Liver (tissue), 9 donors: Measurements from ENCODE around the gene HINT1. TPM values are rescaled to one million over a fixed set of nuclear protein-coding genes. Genes with fewer than 3 reads are reported as not detected.
"Not testable (repeated sequence)": the region's sequence is repeated elsewhere in the genome, so short reads cannot be mapped to it uniquely, and the experiment has no call there.

Source experiments
- DNase-seq: peaks from one replicate; pipeline ENCODE4 v3.0.0-alpha.2; 2017; ENCODE audit warnings: low spot score
- H3K27ac ChIP-seq, 2 donors: one replicate each; pipeline ENCODE4 v1.7.0; 2013; ENCODE audit warnings: inconsistent platforms in 2 of 2, low read length in 2 of 2, control low read depth in 1 of 2, low read depth in 1 of 2, mild to moderate bottlenecking in 1 of 2
- H3K27me3 ChIP-seq, 4 donors: one replicate each; pipeline versions ENCODE4 v1.6.1 to v1.7.0; 2013; ENCODE audit warnings: low read length in 3 of 4, inconsistent platforms in 1 of 4, mild to moderate bottlenecking in 1 of 4, moderate library complexity in 1 of 4; ENCODE audit not compliant: control insufficient read depth in 4 of 4, insufficient read depth in 4 of 4
- H3K36me3 ChIP-seq, 4 donors: one replicate each; pipeline versions ENCODE4 v1.6.1 to v1.7.0; 2013; ENCODE audit warnings: low read length in 3 of 4, mild to moderate bottlenecking in 3 of 4, low read depth in 1 of 4, moderate library complexity in 1 of 4; ENCODE audit not compliant: control insufficient read depth in 4 of 4, insufficient read depth in 3 of 4
- H3K4me1 ChIP-seq, 4 donors: one replicate each; pipeline versions ENCODE4 v1.6.1 to v1.7.0; 2013; ENCODE audit warnings: low read length in 3 of 4, mild to moderate bottlenecking in 3 of 4, moderate library complexity in 1 of 4; ENCODE audit not compliant: control insufficient read depth in 4 of 4, insufficient read depth in 4 of 4
- H3K4me3 ChIP-seq, 3 donors: one replicate each; pipeline versions ENCODE4 v1.6.1 to v1.7.0; 2013; ENCODE audit warnings: low read length in 3 of 3, control low read depth in 1 of 3, low read depth in 1 of 3, mild to moderate bottlenecking in 1 of 3
- H3K9ac ChIP-seq, 2 donors: one replicate each; pipeline ENCODE4 v1.7.0; 2013; ENCODE audit warnings: low read length in 2 of 2, mild to moderate bottlenecking in 2 of 2, moderate library complexity in 2 of 2, control low read depth in 1 of 2, low read depth in 1 of 2
- H3K9me3 ChIP-seq, 4 donors: one replicate each; pipeline versions ENCODE4 v1.6.1 to v1.7.0; 2013; ENCODE audit warnings: low read length in 3 of 4; ENCODE audit not compliant: control insufficient read depth in 4 of 4
- CTCF ChIP-seq: fragments of 150-350 bp; IDR thresholded peaks from 2 replicates; pipeline ENCODE4 v1.5.1; 2017; ENCODE audit warnings: improper control_type of control experiment, low read depth, low read length; ENCODE audit not compliant: missing input control
- EGR1 ChIP-seq, 2 donors: IDR thresholded peaks; 2 replicates each; pipeline ENCODE4 v1.6.1; 2016 to 2018; ENCODE audit warnings: antibody characterized with exemption in 2 of 2, low read depth in 2 of 2
- FOXA2 ChIP-seq: IDR thresholded peaks from 2 replicates; pipeline ENCODE4 v1.6.1; 2016; ENCODE audit warnings: antibody characterized with exemption
- GABPA ChIP-seq, 2 donors: IDR thresholded peaks in 1 of 2; conservative IDR thresholded peaks in 1 of 2; 2 replicates each; pipeline ENCODE4 v1.6.1; 2016; ENCODE audit warnings: antibody characterized with exemption in 2 of 2, mild to moderate bottlenecking in 1 of 2, moderate library complexity in 1 of 2
- HNF4A ChIP-seq, 2 donors: conservative IDR thresholded peaks; 2 replicates each; pipeline ENCODE4 v1.6.1; 2016; ENCODE audit warnings: antibody characterized with exemption in 2 of 2, mild to moderate bottlenecking in 2 of 2
- HNF4G ChIP-seq: IDR thresholded peaks from 2 replicates; pipeline ENCODE4 v1.6.1; 2016; ENCODE audit warnings: antibody characterized with exemption
- JUND ChIP-seq, 2 donors: IDR thresholded peaks; 2 replicates each; pipeline ENCODE4 v1.6.1; 2016; ENCODE audit warnings: antibody characterized with exemption in 2 of 2
- NR2F2 ChIP-seq: IDR thresholded peaks from 2 replicates; pipeline ENCODE4 v1.6.1; 2016; ENCODE audit warnings: antibody characterized with exemption
- RAD21 ChIP-seq, 2 donors: IDR thresholded peaks; 2 replicates each; pipeline ENCODE4 v1.6.1; 2016; ENCODE audit warnings: antibody characterized with exemption in 2 of 2, mild to moderate bottlenecking in 2 of 2
- RXRA ChIP-seq, 2 donors: IDR thresholded peaks; 2 replicates each; pipeline ENCODE4 v1.6.1; 2017 to 2018; ENCODE audit warnings: antibody characterized with exemption in 2 of 2, mild to moderate bottlenecking in 1 of 2
- SP1 ChIP-seq: IDR thresholded peaks from 2 replicates; pipeline ENCODE4 v1.6.1; 2018; ENCODE audit warnings: antibody characterized with exemption, mild to moderate bottlenecking
- TAF1 ChIP-seq: conservative IDR thresholded peaks from 2 replicates; pipeline ENCODE4 v1.6.1; 2016; ENCODE audit warnings: antibody characterized with exemption, mild to moderate bottlenecking
- WGBS: extraction: QIAGEN DNeasy Blood & Tissue Kit; methylation state at CpG from one replicate; pipeline ENCODE4 v1.1.7; 2013; 5-methylcytosine and 5-hydroxymethylcytosine counted together
- polyA plus RNA-seq, 2 donors: library from polyadenylated mRNA; stranded (reverse) in 1 of 2; unstranded in 1 of 2; fragments of 200-250 nt in 1 of 2; fragments of >200 nt in 1 of 2; fragmentation: Nextera tagmentation in 1 of 2; extraction: Ambion mirVana in 1 of 2; gene quantifications; one replicate each; pipeline versions ENCODE4 v1.2.1 to v1.2.3, GENCODE V29; 2013 to 2015
- total RNA-seq, 2 donors: library from RNA; depleted of rRNA; stranded (reverse); fragments of >200 nt; gene quantifications; one replicate each; pipeline ENCODE4 v1.2.3, GENCODE V29; 2014
- TF ChIP-seq, protein P1 (sequence below): IDR thresholded peaks from 2 replicates; pipeline ENCODE4 v1.6.1; 2016; ENCODE audit warnings: antibody characterized with exemption
- TF ChIP-seq, protein P2 (sequence below): IDR thresholded peaks from 2 replicates; pipeline ENCODE4 v1.6.1; 2016; ENCODE audit warnings: antibody characterized with exemption
- donor health status: healthy.
- donor health status: healthy.
- donor health status: healthy.
- donor health status: healthy.
- donor health status: healthy.

HINT1 gene
- total and polyA plus RNA-seq, 4 donors: 112 to 902 (median 314) TPM

DNA sequence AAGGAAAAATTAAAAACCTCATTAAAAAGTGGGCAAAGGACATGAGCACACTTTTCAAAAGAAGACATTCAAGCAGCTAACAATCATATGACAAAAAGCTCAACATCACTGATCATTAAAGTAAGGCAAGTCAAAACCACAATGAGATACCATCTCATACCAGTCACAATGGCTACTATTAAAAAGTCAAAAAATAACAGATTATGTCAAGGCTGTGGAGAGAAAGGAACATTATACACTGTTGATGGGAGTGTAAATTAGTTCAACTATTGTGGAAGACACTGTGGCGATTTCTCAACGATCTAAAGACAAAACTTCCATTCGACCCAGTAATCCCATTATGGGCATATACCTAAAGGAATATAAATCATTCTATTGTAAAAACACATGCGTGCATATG lies 35.8 kb downstream of the HINT1 start:
- Histone ChIP-seq H3K4me1 (no peaks in the 10 kb centered on the region), H3K27ac (no peak overlapping the region), H3K36me3 (no peaks in the 10 kb centered on the region), H3K9ac (no peak overlapping the region), H3K9me3 (peaks cover 0 to 4% (median 0%) of the 10 kb centered on the region in 4 donors), H3K27me3 (no peaks in the 10 kb centered on the region), H3K4me3 (no peak overlapping the region)
- TF ChIP-seq, protein P1, sequence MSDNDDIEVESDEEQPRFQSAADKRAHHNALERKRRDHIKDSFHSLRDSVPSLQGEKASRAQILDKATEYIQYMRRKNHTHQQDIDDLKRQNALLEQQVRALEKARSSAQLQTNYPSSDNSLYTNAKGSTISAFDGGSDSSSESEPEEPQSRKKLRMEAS: no peak
- no peak for DNase-seq
- 86% methylated on average over 4 of the region's 4 CpGs for WGBS

DNA sequence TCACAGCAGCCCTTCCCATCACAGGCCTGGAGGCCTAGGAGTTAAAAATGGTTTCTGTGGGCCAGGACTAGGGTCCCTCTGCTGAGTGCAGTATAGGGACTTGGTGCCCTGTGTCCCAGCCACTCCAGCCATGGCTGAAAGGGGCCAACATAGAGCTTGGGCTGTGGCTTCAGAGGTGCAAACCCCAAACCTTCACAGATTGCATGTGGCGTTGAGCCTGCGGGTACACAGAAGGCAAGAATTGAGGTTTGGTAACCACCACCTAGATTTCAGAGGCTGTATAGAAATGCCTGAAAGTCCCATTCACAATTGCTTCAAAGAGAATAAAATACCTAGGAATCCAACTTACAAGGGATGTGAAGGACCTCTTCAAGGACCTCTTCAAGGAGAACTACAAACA lies 37.8 kb downstream of the HINT1 start:
- H3K27me3 ChIP-seq, H3K4me1 ChIP-seq, H3K36me3 ChIP-seq, DNase-seq, H3K9ac ChIP-seq, H3K27ac ChIP-seq, H3K4me3 ChIP-seq: not testable (repeated sequence)
- peaks cover 0 to 10% (median under 1%) of the 10 kb centered on the region in 4 donors for H3K9me3 ChIP-seq
- WGBS: 96% methylated on average over 2 of the region's 2 CpGs

GRCh38 chr5:131114754-131115153 lies 50.3 kb downstream of the HINT1 start:
- Histone ChIP-seq H3K4me3 (no peak overlapping the region), H3K4me1 (no peaks in the 10 kb centered on the region), H3K27me3 (no peaks in the 10 kb centered on the region), H3K9ac (no peak overlapping the region), H3K9me3 (no peaks in the 10 kb centered on the region), H3K27ac (no peak overlapping the region), H3K36me3 (no peaks in the 10 kb centered on the region)
- DNase-seq: no peak
- TF ChIP-seq SP1: no peak
- TF ChIP-seq, protein P1: no peak
- TF ChIP-seq EGR1 (IDR thresholded peaks at IDR 0.05; ENCODE audit: low read depth in 2 of 2): no peak
- TF ChIP-seq, protein P2, sequence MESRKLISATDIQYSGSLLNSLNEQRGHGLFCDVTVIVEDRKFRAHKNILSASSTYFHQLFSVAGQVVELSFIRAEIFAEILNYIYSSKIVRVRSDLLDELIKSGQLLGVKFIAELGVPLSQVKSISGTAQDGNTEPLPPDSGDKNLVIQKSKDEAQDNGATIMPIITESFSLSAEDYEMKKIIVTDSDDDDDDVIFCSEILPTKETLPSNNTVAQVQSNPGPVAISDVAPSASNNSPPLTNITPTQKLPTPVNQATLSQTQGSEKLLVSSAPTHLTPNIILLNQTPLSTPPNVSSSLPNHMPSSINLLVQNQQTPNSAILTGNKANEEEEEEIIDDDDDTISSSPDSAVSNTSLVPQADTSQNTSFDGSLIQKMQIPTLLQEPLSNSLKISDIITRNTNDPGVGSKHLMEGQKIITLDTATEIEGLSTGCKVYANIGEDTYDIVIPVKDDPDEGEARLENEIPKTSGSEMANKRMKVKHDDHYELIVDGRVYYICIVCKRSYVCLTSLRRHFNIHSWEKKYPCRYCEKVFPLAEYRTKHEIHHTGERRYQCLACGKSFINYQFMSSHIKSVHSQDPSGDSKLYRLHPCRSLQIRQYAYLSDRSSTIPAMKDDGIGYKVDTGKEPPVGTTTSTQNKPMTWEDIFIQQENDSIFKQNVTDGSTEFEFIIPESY: no peak
- no peak for TF ChIP-seq TAF1
- no peak for TF ChIP-seq RXRA (IDR thresholded peaks at IDR 0.05)
- TF ChIP-seq HNF4A (conservative IDR thresholded peaks at IDR 0.05): no peak
- TF ChIP-seq FOXA2: no peak
- TF ChIP-seq HNF4G: no peak
- TF ChIP-seq GABPA (IDR thresholded peaks at IDR 0.05 in 1 of 2, conservative IDR thresholded peaks at IDR 0.05 in 1 of 2): no peak
- no peak for TF ChIP-seq NR2F2
- TF ChIP-seq RAD21 (IDR thresholded peaks at IDR 0.05): no peak
- no peak for TF ChIP-seq JUND (IDR thresholded peaks at IDR 0.05)
- TF ChIP-seq CTCF: no peak
- WGBS: 73% methylated on average over 2 of the region's 2 CpGs
